MM.1S (cell line): ENCODE data around the gene STXBP1.

Experiments used
- EZH2 ChIP-seq: fragments of 300-600 bp; sonication (generic); optimal IDR thresholded peaks from 2 replicates; pipeline ENCODE3; 2017; ENCODE audit warnings: low read depth, mild to moderate bottlenecking, antibody characterized with exemption, low read length, mixed read lengths
- EZH2phosphoT487 ChIP-seq: fragments of 300-600 bp; sonication (generic); IDR thresholded peaks from 2 replicates; pipeline ENCODE4 v1.6.1; 2018; ENCODE audit warnings: antibody characterized with exemption, low read length
- TF ChIP-seq, protein P1 (sequence below): fragments of 300-600 bp; sonication (generic); IDR thresholded peaks from 2 replicates; pipeline ENCODE4 v1.5.1; 2016; ENCODE audit warnings: antibody characterized with exemption, low read length, mixed read lengths

- TF ChIP-seq, protein P1, sequence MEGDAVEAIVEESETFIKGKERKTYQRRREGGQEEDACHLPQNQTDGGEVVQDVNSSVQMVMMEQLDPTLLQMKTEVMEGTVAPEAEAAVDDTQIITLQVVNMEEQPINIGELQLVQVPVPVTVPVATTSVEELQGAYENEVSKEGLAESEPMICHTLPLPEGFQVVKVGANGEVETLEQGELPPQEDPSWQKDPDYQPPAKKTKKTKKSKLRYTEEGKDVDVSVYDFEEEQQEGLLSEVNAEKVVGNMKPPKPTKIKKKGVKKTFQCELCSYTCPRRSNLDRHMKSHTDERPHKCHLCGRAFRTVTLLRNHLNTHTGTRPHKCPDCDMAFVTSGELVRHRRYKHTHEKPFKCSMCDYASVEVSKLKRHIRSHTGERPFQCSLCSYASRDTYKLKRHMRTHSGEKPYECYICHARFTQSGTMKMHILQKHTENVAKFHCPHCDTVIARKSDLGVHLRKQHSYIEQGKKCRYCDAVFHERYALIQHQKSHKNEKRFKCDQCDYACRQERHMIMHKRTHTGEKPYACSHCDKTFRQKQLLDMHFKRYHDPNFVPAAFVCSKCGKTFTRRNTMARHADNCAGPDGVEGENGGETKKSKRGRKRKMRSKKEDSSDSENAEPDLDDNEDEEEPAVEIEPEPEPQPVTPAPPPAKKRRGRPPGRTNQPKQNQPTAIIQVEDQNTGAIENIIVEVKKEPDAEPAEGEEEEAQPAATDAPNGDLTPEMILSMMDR = no peak
- TF ChIP-seq EZH2 (no peak), EZH2phosphoT487 (no peak)
Observed at GRCh38 chr9:127694890-127695720, 83.0 kb downstream of the STXBP1 start.
